ENCODE data around the gene RPS6KA5.

Gene RPS6KA5

DNA sequence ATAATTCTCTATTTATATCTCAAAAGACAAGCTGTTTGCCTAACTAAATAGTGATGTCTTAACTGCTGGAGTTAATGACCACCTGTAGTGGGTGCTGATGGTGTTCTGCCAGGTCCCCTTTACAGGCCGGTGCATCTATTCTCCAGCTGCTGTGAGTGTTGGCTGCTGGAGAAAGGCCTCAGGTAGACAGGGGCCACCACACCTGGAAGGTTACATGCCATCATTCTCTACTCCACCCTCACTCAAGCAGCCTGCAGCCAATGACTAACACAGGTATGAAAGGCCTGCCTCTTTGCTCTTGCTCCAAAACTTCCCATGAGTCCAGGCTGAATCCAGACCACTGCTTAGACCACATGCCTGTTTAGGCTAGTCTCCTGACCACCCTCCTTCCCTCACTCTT lies 73.9 kb downstream of the RPS6KA5 start:
- Histone ChIP-seq H3K27me3 (ENCODE audit: insufficient read depth, poor library complexity, severe bottlenecking) (no peaks in the 10 kb centered on the region), H3K4me3 (replicated peaks; ENCODE audit: insufficient read depth, low read length) (no peak overlapping the region), H3K27ac (replicated peaks) (no peak overlapping the region)
- TF ChIP-seq, protein P1, sequence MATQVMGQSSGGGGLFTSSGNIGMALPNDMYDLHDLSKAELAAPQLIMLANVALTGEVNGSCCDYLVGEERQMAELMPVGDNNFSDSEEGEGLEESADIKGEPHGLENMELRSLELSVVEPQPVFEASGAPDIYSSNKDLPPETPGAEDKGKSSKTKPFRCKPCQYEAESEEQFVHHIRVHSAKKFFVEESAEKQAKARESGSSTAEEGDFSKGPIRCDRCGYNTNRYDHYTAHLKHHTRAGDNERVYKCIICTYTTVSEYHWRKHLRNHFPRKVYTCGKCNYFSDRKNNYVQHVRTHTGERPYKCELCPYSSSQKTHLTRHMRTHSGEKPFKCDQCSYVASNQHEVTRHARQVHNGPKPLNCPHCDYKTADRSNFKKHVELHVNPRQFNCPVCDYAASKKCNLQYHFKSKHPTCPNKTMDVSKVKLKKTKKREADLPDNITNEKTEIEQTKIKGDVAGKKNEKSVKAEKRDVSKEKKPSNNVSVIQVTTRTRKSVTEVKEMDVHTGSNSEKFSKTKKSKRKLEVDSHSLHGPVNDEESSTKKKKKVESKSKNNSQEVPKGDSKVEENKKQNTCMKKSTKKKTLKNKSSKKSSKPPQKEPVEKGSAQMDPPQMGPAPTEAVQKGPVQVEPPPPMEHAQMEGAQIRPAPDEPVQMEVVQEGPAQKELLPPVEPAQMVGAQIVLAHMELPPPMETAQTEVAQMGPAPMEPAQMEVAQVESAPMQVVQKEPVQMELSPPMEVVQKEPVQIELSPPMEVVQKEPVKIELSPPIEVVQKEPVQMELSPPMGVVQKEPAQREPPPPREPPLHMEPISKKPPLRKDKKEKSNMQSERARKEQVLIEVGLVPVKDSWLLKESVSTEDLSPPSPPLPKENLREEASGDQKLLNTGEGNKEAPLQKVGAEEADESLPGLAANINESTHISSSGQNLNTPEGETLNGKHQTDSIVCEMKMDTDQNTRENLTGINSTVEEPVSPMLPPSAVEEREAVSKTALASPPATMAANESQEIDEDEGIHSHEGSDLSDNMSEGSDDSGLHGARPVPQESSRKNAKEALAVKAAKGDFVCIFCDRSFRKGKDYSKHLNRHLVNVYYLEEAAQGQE (IDR thresholded peaks at IDR 0.05; ENCODE audit: insufficient replicate concordance, low read depth) = no peak
- TF ChIP-seq POLR2AphosphoS5 (IDR thresholded peaks at IDR 0.05; ENCODE audit: low read depth) = no peak
- TF ChIP-seq SPI1 (IDR thresholded peaks at IDR 0.05; ENCODE audit: borderline replicate concordance, low read depth) = no peak
- TF ChIP-seq, protein P2, sequence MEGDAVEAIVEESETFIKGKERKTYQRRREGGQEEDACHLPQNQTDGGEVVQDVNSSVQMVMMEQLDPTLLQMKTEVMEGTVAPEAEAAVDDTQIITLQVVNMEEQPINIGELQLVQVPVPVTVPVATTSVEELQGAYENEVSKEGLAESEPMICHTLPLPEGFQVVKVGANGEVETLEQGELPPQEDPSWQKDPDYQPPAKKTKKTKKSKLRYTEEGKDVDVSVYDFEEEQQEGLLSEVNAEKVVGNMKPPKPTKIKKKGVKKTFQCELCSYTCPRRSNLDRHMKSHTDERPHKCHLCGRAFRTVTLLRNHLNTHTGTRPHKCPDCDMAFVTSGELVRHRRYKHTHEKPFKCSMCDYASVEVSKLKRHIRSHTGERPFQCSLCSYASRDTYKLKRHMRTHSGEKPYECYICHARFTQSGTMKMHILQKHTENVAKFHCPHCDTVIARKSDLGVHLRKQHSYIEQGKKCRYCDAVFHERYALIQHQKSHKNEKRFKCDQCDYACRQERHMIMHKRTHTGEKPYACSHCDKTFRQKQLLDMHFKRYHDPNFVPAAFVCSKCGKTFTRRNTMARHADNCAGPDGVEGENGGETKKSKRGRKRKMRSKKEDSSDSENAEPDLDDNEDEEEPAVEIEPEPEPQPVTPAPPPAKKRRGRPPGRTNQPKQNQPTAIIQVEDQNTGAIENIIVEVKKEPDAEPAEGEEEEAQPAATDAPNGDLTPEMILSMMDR (IDR thresholded peaks at IDR 0.05; ENCODE audit: insufficient read depth, low read length) = no peak
- no peak for TF ChIP-seq GABPA (IDR thresholded peaks at IDR 0.05; ENCODE audit: low read depth)
- DNase-seq (ENCODE audit: low read depth in 1 of 2, low spot score in 1 of 2) = no peak

DNA sequence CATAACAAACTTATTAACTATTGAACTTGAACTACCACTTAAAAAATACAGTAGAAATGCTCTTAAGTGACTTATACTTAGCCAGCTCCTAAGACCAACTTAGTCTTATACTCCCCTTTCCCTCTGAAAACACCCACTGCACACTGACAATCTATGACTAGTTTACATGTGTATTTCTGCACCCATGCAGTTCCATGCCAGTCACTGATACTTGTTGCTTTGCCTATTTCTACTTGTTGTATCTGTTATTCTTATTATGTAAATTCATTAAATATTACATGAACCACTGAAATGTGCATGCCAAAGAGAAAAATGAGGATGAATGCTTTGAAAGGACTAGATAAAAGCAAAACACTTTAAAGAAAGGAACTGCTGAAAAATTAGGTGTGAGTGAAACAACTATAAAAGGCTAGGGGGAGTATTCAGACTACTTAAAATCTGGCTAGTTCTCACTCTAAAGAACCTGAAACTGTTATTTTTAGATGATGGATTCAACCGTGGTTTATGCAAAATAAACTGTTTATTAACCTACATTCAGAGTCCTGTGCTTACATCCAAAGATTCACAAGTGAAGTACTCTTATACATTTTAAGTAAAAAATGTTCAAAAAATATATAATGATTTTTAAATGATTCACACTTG lies 74.7 kb downstream of the RPS6KA5 start:
- H3K27ac ChIP-seq (replicated peaks) = no peak overlapping the region
- DNase-seq (ENCODE audit: low read depth in 1 of 2, low spot score in 1 of 2) = no peak
- no peaks in the 10 kb centered on the region for H3K27me3 ChIP-seq (ENCODE audit: insufficient read depth, poor library complexity, severe bottlenecking)

DNA sequence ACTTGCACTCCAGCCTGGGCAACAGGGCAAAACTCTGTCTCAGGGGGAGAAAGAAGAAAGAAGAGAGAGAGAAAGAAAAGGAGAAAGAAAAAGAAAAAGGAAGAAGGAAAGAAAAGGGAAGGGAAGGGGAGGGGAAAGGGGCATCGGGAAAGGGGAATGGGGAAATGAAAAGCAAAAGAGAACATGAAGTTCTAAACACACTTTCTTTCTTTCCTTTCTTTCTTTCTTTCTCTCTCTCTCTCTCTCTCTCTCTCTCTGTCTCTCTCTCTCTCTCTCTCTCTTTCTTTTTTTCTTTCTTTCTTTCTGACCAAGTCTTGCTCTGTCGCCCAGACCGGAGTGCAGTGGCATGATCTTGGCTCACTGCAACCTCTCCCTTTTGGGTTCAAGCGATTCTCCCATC lies 76.9 kb downstream of the RPS6KA5 start:
- DNase-seq (ENCODE audit: low read depth in 1 of 2, low spot score in 1 of 2) = no peak
- no peaks in the 10 kb centered on the region for H3K27me3 ChIP-seq (ENCODE audit: insufficient read depth, poor library complexity, severe bottlenecking)
- TF ChIP-seq GABPA (IDR thresholded peaks at IDR 0.05; ENCODE audit: low read depth) = no peak
- TF ChIP-seq, protein P1 (IDR thresholded peaks at IDR 0.05; ENCODE audit: insufficient replicate concordance, low read depth) = no peak
- TF ChIP-seq POLR2AphosphoS5 (IDR thresholded peaks at IDR 0.05; ENCODE audit: low read depth) = no peak
- TF ChIP-seq, protein P2 (IDR thresholded peaks at IDR 0.05; ENCODE audit: insufficient read depth, low read length) = no peak
- no peak for TF ChIP-seq SPI1 (IDR thresholded peaks at IDR 0.05; ENCODE audit: borderline replicate concordance, low read depth)
- no peak overlapping the region for H3K27ac ChIP-seq (replicated peaks)
- H3K4me3 ChIP-seq (replicated peaks; ENCODE audit: insufficient read depth, low read length) = no peak overlapping the region

More for the DNA sequence above, 74.7 kb downstream of the RPS6KA5 start:
- TF ChIP-seq, protein P1 (IDR thresholded peaks at IDR 0.05; ENCODE audit: insufficient replicate concordance, low read depth) = no peak
- no peak for TF ChIP-seq POLR2AphosphoS5 (IDR thresholded peaks at IDR 0.05; ENCODE audit: low read depth)
- no peak for TF ChIP-seq SPI1 (IDR thresholded peaks at IDR 0.05; ENCODE audit: borderline replicate concordance, low read depth)
- TF ChIP-seq GABPA (IDR thresholded peaks at IDR 0.05; ENCODE audit: low read depth) = no peak
- TF ChIP-seq, protein P2 (IDR thresholded peaks at IDR 0.05; ENCODE audit: insufficient read depth, low read length) = no peak
- no peak overlapping the region for H3K4me3 ChIP-seq (replicated peaks; ENCODE audit: insufficient read depth, low read length)

All from HL-60 (cell line).